Measurements from ENCODE around the gene C17orf114.

GRCh38 chr17:4806777-4807604 lies 4.9 kb upstream of the C17orf114 start, which contains the start of gene PLD2:
- TF ChIP-seq, protein P1, sequence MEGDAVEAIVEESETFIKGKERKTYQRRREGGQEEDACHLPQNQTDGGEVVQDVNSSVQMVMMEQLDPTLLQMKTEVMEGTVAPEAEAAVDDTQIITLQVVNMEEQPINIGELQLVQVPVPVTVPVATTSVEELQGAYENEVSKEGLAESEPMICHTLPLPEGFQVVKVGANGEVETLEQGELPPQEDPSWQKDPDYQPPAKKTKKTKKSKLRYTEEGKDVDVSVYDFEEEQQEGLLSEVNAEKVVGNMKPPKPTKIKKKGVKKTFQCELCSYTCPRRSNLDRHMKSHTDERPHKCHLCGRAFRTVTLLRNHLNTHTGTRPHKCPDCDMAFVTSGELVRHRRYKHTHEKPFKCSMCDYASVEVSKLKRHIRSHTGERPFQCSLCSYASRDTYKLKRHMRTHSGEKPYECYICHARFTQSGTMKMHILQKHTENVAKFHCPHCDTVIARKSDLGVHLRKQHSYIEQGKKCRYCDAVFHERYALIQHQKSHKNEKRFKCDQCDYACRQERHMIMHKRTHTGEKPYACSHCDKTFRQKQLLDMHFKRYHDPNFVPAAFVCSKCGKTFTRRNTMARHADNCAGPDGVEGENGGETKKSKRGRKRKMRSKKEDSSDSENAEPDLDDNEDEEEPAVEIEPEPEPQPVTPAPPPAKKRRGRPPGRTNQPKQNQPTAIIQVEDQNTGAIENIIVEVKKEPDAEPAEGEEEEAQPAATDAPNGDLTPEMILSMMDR (conservative IDR thresholded peaks at IDR 0.05; ENCODE audit: low read depth, low read length) = no peak
- no peak for TF ChIP-seq POLR2A (IDR thresholded peaks at IDR 0.05; ENCODE audit: low read depth, low read length)
- TF ChIP-seq RFX5 (IDR thresholded peaks at IDR 0.05; ENCODE audit: low read depth, low read length) = no peak
- no peak for TF ChIP-seq USF2 (IDR thresholded peaks at IDR 0.05; ENCODE audit: low read depth, low read length)
- TF ChIP-seq MXI1 (IDR thresholded peaks at IDR 0.05; ENCODE audit: borderline replicate concordance, low read depth, low read length) = no peak; the same call in 1 of the 2 replicates
- TF ChIP-seq RCOR1 (IDR thresholded peaks at IDR 0.05; ENCODE audit: insufficient replicate concordance, low read length) = no peak
- TF ChIP-seq BHLHE40 (IDR thresholded peaks at IDR 0.05; ENCODE audit: low read depth, low read length) = no peak
- TF ChIP-seq CEBPB (IDR thresholded peaks at IDR 0.05; ENCODE audit: low read depth, low read length) = no peak
- no peak for TF ChIP-seq RAD21 (IDR thresholded peaks at IDR 0.05; ENCODE audit: low read length)
- no peak for TF ChIP-seq SMC3 (IDR thresholded peaks at IDR 0.05; ENCODE audit: low read depth, low read length)
- TF ChIP-seq FOS (IDR thresholded peaks at IDR 0.05; ENCODE audit: low read depth, low read length) = no peak
- TF ChIP-seq MAFK (IDR thresholded peaks at IDR 0.05; ENCODE audit: low read depth, low read length) = no peak
- TF ChIP-seq MAZ (IDR thresholded peaks at IDR 0.05; ENCODE audit: borderline replicate concordance, low read depth, low read length) = peak; percentile 88
- no peak for TF ChIP-seq ELK1 (IDR thresholded peaks at IDR 0.05; ENCODE audit: borderline replicate concordance, low read depth, low read length)
